CD4-positive, CD25-positive, alpha-beta regulatory T cell (primary cell): Measurements from ENCODE around the gene RNF220. TPM values are rescaled to one million over a fixed set of nuclear protein-coding genes. Genes with fewer than 3 reads are reported as not detected.

Source experiments
- ATAC-seq, 2 donors: fragments of 150-1000 bp; cut with Tn5 transposase; one replicate each; pipeline ENCODE4 v1.10.0; 2021; ENCODE audit warnings: low read depth in 2 of 2, moderate number of reproducible peaks in 2 of 2, moderate library complexity in 1 of 2
- DNase-seq, 3 donors: peaks; one replicate each; pipeline versions ENCODE4 v3.0.0 to v3.0.0-alpha.2; 2012 to 2022; ENCODE audit warnings: mixed read lengths in 1 of 3
- H3K27ac ChIP-seq: one replicate; pipeline ENCODE4 v1.7.0; 2013; ENCODE audit warnings: mild to moderate bottlenecking, low read length; ENCODE audit not compliant: insufficient read depth, poor library complexity, severe bottlenecking
- H3K27me3 ChIP-seq: one replicate; pipeline ENCODE4 v1.7.0; 2013; ENCODE audit warnings: low read length; ENCODE audit not compliant: control insufficient read depth, insufficient read depth
- H3K36me3 ChIP-seq: one replicate; pipeline ENCODE4 v1.7.0; 2013; ENCODE audit warnings: mild to moderate bottlenecking, low read length, moderate library complexity; ENCODE audit not compliant: control insufficient read depth, insufficient read depth
- H3K4me1 ChIP-seq: 2 replicates; pipeline ENCODE4 v1.7.0; 2013; ENCODE audit warnings: mild to moderate bottlenecking, low read length; ENCODE audit not compliant: insufficient read depth, control insufficient read depth, poor library complexity, severe bottlenecking
- H3K4me3 ChIP-seq: one replicate; pipeline ENCODE4 v1.7.0; 2013; ENCODE audit warnings: low read depth, mild to moderate bottlenecking, low read length, moderate library complexity
- H3K9me3 ChIP-seq, 2 experiments: 1 replicate in 1 of 2; 2 replicates in 1 of 2; pipeline ENCODE4 v1.7.0; 2013; ENCODE audit warnings: low read length in 2 of 2, mild to moderate bottlenecking in 1 of 2, moderate library complexity in 1 of 2; ENCODE audit not compliant: control insufficient read depth in 2 of 2
- H3K27ac Mint-ChIP-seq, 3 donors: one replicate each; pipeline ENCODE4 v1.8.0; 2020 to 2022; ENCODE audit warnings: mild to moderate bottlenecking in 3 of 3, mixed read lengths in 3 of 3, moderate library complexity in 2 of 3
- H3K27me3 Mint-ChIP-seq: one replicate; pipeline ENCODE4 v1.8.0; 2022; ENCODE audit warnings: mild to moderate bottlenecking, mixed read lengths
- H3K36me3 Mint-ChIP-seq: one replicate; pipeline ENCODE4 v1.8.0; 2020; ENCODE audit warnings: mixed read lengths
- H3K4me1 Mint-ChIP-seq, 4 donors: one replicate each; pipeline ENCODE4 v1.8.0; 2020 to 2022; ENCODE audit warnings: mixed read lengths in 4 of 4, mild to moderate bottlenecking in 1 of 4
- H3K4me3 Mint-ChIP-seq, 4 donors: one replicate each; pipeline ENCODE4 v1.8.0; 2020 to 2022; ENCODE audit warnings: mild to moderate bottlenecking in 4 of 4, mixed read lengths in 4 of 4, moderate library complexity in 3 of 4
- H3K9me3 Mint-ChIP-seq, 7 donors: one replicate each; pipeline ENCODE4 v1.8.0; 2020 to 2022; ENCODE audit warnings: mixed read lengths in 7 of 7, mild to moderate bottlenecking in 3 of 7, moderate library complexity in 2 of 7
- polyA plus RNA-seq, 4 donors: library from polyadenylated mRNA; unstranded; fragments of 300-500 nt; fragmentation: Illumina TruSeq; gene quantifications; one replicate each; pipeline ENCODE4 v1.2.3, GENCODE V29; 2021
- total RNA-seq: library from RNA; stranded (reverse); gene quantifications from one replicate; pipeline ENCODE4 v1.2.3, GENCODE V29; 2022

Gene RNF220
- total and polyA plus RNA-seq, 5 donors from 2014 or later = 73.2 to 94.8 (median 83.1) TPM

DNA sequence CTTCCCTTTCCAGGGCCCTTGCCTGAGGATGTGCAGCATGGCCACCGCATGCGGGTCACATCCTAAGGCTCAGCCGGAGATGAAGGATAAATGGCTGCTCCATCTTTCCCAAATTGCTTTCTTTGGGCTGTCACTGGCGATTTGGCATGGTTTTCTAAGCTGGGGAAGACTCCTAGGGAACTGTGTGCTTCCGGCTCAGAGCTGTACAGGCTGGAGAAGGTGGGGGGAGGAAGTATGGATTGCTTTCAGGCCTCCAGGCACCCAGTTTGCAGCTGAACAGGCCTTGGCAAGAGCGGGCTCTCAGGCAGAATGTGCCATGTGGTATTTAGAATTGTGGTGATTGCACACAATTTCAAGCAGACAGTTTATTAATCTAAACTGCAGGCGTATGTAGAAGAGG, 220.3 kb downstream of the RNF220 start:
- Mint-ChIP-seq H3K4me1 (peaks cover 0 to under 1% (median 0%) of the 10 kb centered on the region in 4 donors), H3K27ac (no peak overlapping the region), H3K4me3 (no peak overlapping the region), H3K27me3 (peaks cover 6% of the 10 kb centered on the region), H3K36me3 (no peaks in the 10 kb centered on the region), H3K9me3 (peaks cover 0 to 1% (median 0%) of the 10 kb centered on the region in 7 donors)
- Histone ChIP-seq H3K27me3 (no peaks in the 10 kb centered on the region), H3K9me3 (no peaks in the 10 kb centered on the region), H3K27ac (no peak overlapping the region), H3K36me3 (no peaks in the 10 kb centered on the region), H3K4me1 (no peaks in the 10 kb centered on the region), H3K4me3 (no peak overlapping the region)
- no peak for DNase-seq
- no peak for ATAC-seq

DNA sequence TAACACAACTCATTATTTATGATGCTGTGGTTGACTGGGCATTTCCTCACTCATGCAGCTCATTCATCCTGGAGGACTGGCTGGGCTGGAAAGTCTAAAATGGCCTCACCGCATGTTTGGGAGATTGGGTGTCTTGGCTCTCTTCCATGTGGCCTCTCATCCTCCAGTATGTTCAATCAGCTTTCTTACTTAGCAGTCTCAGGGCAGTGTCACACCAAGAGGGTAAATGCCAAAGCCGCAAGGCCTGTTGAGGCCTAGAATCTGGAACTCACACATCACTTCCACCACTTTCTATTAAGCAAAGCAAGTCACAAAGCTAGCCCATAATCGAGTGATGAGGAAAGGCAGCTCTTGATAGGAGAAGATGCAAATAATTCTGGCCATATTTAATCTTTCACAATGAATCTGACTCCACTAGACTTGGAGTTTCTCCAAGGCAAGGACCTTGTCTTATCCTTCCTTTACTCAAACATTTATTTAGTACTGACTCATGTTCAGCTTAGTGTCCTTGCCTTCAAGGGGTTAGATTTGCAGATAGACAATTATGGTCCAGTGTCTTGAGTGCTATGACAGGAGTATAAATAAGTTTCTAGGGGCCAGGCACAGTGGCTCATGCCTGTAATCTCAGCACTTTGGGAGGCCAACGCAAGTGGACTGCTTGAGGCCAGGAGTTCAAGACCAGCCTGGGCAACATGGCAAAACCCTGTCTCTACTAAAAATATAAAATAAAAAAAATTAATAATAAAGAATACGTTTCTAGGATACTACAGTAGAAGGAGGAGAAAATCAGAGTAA, 224.1 kb downstream of the RNF220 start:
- Mint-ChIP-seq H3K9me3 (peaks cover 0 to 1% (median 0%) of the 10 kb centered on the region in 7 donors), H3K4me1 (peaks cover 0 to 32% (median 23%) of the 10 kb centered on the region in 4 donors), H3K27me3 (no peaks in the 10 kb centered on the region)

DNA sequence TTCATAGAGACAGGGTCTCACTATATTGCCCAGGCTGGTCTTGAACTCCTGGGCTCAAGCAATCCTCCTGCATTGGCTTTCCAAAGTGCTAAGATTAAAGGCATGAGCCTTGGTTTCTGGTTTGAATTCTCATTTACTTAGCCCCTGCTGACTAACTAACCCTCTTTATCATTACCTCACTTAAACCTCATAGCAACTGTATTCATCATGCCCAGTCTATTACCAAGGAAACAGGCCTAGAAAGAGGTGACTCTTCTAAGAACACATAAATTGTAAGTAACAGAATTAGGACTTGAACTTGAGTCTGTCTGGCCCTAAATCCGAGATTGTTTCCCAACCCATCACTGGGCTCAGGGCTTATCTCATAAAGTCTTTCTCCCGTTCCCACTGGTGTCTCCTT, 225.1 kb downstream of the RNF220 start:
- DNase-seq (no peak), ATAC-seq (no peak)
- Mint-ChIP-seq H3K4me3 (peak overlapping the region; percentile 93 to 98 (median 96)), H3K27me3 (no peaks in the 10 kb centered on the region), H3K27ac (peak overlapping the region in 2 of 3 donors; percentile 92 to 99), H3K36me3 (peaks cover 11% of the 10 kb centered on the region), H3K9me3 (peaks cover 0 to 1% (median 0%) of the 10 kb centered on the region in 7 donors), H3K4me1 (peaks cover 0 to 41% (median 29%) of the 10 kb centered on the region in 4 donors)
- Histone ChIP-seq H3K27me3 (no peaks in the 10 kb centered on the region), H3K4me3 (no peak overlapping the region), H3K36me3 (peaks cover 23% of the 10 kb centered on the region), H3K27ac (no peak overlapping the region), H3K9me3 (no peaks in the 10 kb centered on the region), H3K4me1 (peaks cover 22% of the 10 kb centered on the region)

More for the DNA sequence above, 224.1 kb downstream of the RNF220 start:
- Histone ChIP-seq H3K27ac (no peak overlapping the region), H3K36me3 (peaks cover 14% of the 10 kb centered on the region), H3K9me3 (no peaks in the 10 kb centered on the region), H3K27me3 (no peaks in the 10 kb centered on the region), H3K4me3 (no peak overlapping the region), H3K4me1 (peaks cover 19% of the 10 kb centered on the region)
- no peak for ATAC-seq
- DNase-seq = no peak
- no peak overlapping the region for H3K27ac Mint-ChIP-seq
- peak overlapping the region in 2 of 4 donors; percentile 43 to 98 for H3K4me3 Mint-ChIP-seq
- H3K36me3 Mint-ChIP-seq = peaks cover 2% of the 10 kb centered on the region

DNA sequence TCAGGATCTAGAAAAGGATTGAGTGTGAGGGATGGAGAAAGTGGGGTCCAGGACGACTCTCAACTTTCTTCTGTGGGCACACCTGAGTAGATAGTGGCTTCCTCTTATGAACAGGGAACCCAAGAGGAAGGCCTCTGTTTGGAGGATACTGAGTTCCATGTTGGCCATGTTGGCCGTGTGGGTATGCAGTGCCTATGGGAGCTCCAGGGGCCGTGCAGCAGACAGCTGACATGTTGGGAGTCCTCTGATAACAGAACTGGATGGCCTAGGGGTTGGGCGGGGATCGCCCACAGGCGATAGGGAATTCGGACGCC, 226.2 kb downstream of the RNF220 start:
- no peaks in the 10 kb centered on the region for H3K27me3 ChIP-seq

GRCh38 chr1:44631647-44632539, 226.8 kb downstream of the RNF220 start:
- no peaks in the 10 kb centered on the region for H3K27me3 ChIP-seq
- H3K27ac ChIP-seq = peak overlapping the region; percentile 85
- H3K36me3 ChIP-seq = peaks cover 41% of the 10 kb centered on the region
- peaks cover 21% of the 10 kb centered on the region for H3K36me3 Mint-ChIP-seq
- no peaks in the 10 kb centered on the region for H3K27me3 Mint-ChIP-seq
- peak overlapping the region; percentile 92 to 99 (median 99) for H3K27ac Mint-ChIP-seq
- H3K9me3 Mint-ChIP-seq = peaks cover 0 to 1% (median 0%) of the 10 kb centered on the region in 7 donors
- H3K4me1 ChIP-seq = peaks cover 22% of the 10 kb centered on the region
- no peaks in the 10 kb centered on the region for H3K9me3 ChIP-seq
- peaks cover 0 to 53% (median 32%) of the 10 kb centered on the region in 4 donors for H3K4me1 Mint-ChIP-seq
- peak overlapping the region; percentile 93 to 98 (median 96) for H3K4me3 Mint-ChIP-seq
- ATAC-seq (peak; percentile 75 to 77), DNase-seq (peak; percentile 84 to 94 (median 89))
- H3K4me3 ChIP-seq = peak overlapping the region; percentile 69

More for the DNA sequence above, 226.2 kb downstream of the RNF220 start:
- Mint-ChIP-seq H3K4me1 (peaks cover 0 to 52% (median 32%) of the 10 kb centered on the region in 4 donors), H3K36me3 (peaks cover 21% of the 10 kb centered on the region), H3K9me3 (peaks cover 0 to 1% (median 0%) of the 10 kb centered on the region in 7 donors), H3K4me3 (peak overlapping the region; percentile 93 to 98 (median 96)), H3K27me3 (no peaks in the 10 kb centered on the region), H3K27ac (peak overlapping the region; percentile 92 to 99 (median 99))
- Histone ChIP-seq H3K9me3 (no peaks in the 10 kb centered on the region), H3K4me3 (peak overlapping the region; percentile 60), H3K27ac (peak overlapping the region; percentile 85), H3K36me3 (peaks cover 35% of the 10 kb centered on the region), H3K4me1 (peaks cover 22% of the 10 kb centered on the region)
- ATAC-seq (peak; percentile 11 to 15), DNase-seq (no peak)

GRCh38 chr1:44632598-44632997, 227.5 kb downstream of the RNF220 start:
- Mint-ChIP-seq H3K9me3 (peaks cover 0 to 1% (median 0%) of the 10 kb centered on the region in 7 donors), H3K27me3 (no peaks in the 10 kb centered on the region), H3K4me1 (peaks cover 0 to 54% (median 33%) of the 10 kb centered on the region in 4 donors), H3K27ac (peak overlapping the region; percentile 92 to 96 (median 94)), H3K4me3 (peak overlapping the region; percentile 91 to 98 (median 94)), H3K36me3 (peaks cover 24% of the 10 kb centered on the region)
- Histone ChIP-seq H3K4me1 (peaks cover 22% of the 10 kb centered on the region), H3K4me3 (peak overlapping the region; percentile 69), H3K36me3 (peaks cover 48% of the 10 kb centered on the region), H3K27me3 (no peaks in the 10 kb centered on the region), H3K9me3 (no peaks in the 10 kb centered on the region), H3K27ac (peak overlapping the region; percentile 85)
- no peak for ATAC-seq
- DNase-seq = no peak

- H3K36me3 Mint-ChIP-seq = peaks cover 31% of the 10 kb centered on the region
- H3K36me3 ChIP-seq = peaks cover 69% of the 10 kb centered on the region
These were observed 229.6 kb downstream of the RNF220 start for GRCh38 chr1:44634606-44635189.

More at GRCh38 chr1:44634606-44635189, 229.6 kb downstream of the RNF220 start:
- DNase-seq = no peak
- no peak for ATAC-seq
- Histone ChIP-seq H3K27ac (no peak overlapping the region), H3K4me1 (peaks cover 22% of the 10 kb centered on the region), H3K4me3 (no peak overlapping the region), H3K27me3 (no peaks in the 10 kb centered on the region), H3K9me3 (no peaks in the 10 kb centered on the region)
- Mint-ChIP-seq H3K4me3 (peak overlapping the region in 1 of 4 donors; percentile 98), H3K4me1 (peaks cover 0 to 58% (median 34%) of the 10 kb centered on the region in 4 donors), H3K9me3 (no peaks in the 10 kb centered on the region), H3K27me3 (no peaks in the 10 kb centered on the region), H3K27ac (peak overlapping the region in 2 of 3 donors; percentile 67 to 77)
